ENCODE results near the gene NRTN.

GRCh38 chr19:5809469-5809868 is 4.6 kb downstream of the NRTN start:
- TF ChIP-seq SIN3A (IDR thresholded peaks at IDR 0.05; ENCODE audit: borderline replicate concordance, low read depth, low read length) (no peak), SYNCRIP (IDR thresholded peaks at IDR 0.05; ENCODE audit: insufficient read depth, low read depth, low read length) (no peak), RFX1 (IDR thresholded peaks at IDR 0.05) (no peak), RBFOX2 (IDR thresholded peaks at IDR 0.05; ENCODE audit: low read depth, low read length) (no peak), GABPA (IDR thresholded peaks at IDR 0.05; ENCODE audit: low read depth, low read length) (no peak), GABPA (CRISPR knock-in tag; IDR thresholded peaks at IDR 0.05; ENCODE audit: low read depth) (no peak), ZNF496 (CRISPR knock-in tag; IDR thresholded peaks at IDR 0.05; ENCODE audit: insufficient replicate concordance) (no peak), BRCA1 (CRISPR knock-in tag; IDR thresholded peaks at IDR 0.05) (no peak), ZBTB26 (CRISPR knock-in tag; IDR thresholded peaks at IDR 0.05; ENCODE audit: borderline replicate concordance) (no peak), SNRNP70 (IDR thresholded peaks at IDR 0.05; ENCODE audit: low read depth, low read length) (no peak)
- TF ChIP-seq, protein P1, sequence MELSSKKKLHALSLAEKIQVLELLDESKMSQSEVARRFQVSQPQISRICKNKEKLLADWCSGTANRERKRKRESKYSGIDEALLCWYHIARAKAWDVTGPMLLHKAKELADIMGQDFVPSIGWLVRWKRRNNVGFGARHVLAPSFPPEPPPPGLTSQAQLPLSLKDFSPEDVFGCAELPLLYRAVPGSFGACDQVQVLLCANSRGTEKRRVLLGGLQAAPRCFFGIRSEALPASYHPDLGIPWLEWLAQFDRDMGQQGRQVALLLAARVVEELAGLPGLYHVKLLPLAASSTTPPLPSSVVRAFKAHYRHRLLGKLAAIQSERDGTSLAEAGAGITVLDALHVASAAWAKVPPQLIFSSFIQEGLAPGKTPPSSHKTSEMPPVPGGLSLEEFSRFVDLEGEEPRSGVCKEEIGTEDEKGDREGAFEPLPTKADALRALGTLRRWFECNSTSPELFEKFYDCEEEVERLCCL (CRISPR knock-in tag; IDR thresholded peaks at IDR 0.05; ENCODE audit: borderline replicate concordance), result no peak
- TF ChIP-seq, protein P2, sequence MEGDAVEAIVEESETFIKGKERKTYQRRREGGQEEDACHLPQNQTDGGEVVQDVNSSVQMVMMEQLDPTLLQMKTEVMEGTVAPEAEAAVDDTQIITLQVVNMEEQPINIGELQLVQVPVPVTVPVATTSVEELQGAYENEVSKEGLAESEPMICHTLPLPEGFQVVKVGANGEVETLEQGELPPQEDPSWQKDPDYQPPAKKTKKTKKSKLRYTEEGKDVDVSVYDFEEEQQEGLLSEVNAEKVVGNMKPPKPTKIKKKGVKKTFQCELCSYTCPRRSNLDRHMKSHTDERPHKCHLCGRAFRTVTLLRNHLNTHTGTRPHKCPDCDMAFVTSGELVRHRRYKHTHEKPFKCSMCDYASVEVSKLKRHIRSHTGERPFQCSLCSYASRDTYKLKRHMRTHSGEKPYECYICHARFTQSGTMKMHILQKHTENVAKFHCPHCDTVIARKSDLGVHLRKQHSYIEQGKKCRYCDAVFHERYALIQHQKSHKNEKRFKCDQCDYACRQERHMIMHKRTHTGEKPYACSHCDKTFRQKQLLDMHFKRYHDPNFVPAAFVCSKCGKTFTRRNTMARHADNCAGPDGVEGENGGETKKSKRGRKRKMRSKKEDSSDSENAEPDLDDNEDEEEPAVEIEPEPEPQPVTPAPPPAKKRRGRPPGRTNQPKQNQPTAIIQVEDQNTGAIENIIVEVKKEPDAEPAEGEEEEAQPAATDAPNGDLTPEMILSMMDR (CRISPR knock-in tag; IDR thresholded peaks at IDR 0.05), result no peak
